Measurements from ENCODE around the gene CYB5RL. TPM values are rescaled to one million over a fixed set of nuclear protein-coding genes. Genes with fewer than 3 reads are reported as not detected.

CYB5RL gene, protein sequence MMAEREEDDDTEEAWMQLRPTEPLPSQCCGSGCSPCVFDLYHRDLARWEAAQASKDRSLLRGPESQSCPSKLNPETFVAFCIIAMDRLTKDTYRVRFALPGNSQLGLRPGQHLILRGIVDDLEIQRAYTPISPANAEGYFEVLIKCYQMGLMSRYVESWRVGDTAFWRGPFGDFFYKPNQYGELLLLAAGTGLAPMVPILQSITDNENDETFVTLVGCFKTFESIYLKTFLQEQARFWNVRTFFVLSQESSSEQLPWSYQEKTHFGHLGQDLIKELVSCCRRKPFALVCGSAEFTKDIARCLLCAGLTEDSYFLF
- 1 to 10 TPM; 2.2 to 4.1 (median 3.0) TPM for total RNA-seq

DNA sequence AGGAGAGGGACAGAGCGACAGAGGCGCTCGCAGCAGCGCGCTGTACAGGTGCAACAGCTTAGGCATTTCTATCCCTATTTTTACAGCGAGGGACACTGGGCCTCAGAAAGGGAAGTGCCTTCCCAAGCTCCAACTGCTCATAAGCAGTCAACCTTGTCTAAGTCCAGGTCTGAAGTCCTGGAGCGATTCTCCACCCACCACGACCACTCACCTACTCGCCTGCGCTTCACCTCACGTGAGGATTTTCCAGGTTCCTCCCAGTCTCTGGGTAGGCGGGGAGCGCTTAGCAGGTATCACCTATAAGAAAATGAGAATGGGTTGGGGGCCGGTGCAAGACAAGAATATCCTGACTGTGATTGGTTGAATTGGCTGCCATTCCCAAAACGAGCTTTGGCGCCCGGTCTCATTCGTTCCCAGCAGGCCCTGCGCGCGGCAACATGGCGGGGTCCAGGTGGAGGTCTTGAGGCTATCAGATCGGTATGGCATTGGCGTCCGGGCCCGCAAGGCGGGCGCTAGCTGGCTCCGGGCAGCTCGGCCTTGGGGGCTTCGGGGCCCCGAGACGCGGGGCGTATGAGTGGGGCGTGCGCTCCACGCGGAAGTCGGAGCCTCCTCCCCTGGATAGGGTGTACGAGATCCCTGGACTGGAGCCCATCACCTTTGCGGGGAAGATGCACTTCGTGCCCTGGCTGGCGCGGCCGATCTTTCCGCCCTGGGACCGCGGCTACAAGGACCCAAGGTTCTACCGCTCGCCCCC lies at the start of gene CYB5RL, which contains the start of gene MRPL37:
Gene CYB5RL, minus strand, starts transcription at position 266 of the 754 bp plus-strand sequence. CDS start 4,414 bp downstream, outside the sequence.
Gene MRPL37, plus strand, starts transcription at position 403 of the 754 bp plus-strand sequence. Its CDS starts 77 bp downstream, at position 480.
- Histone ChIP-seq H3K27me3 (no peaks in the 10 kb centered on the region), H3K27ac (peak within 1 kb of the TSS; percentile 1 to 90 (median 80)), H3K36me3 (peaks cover 0 to 32% of the 10 kb centered on the region in 2 donors), H3K4me3 (peak within 1 kb of the TSS; percentile 80 to 83), H3K9me3 (no peaks in the 10 kb centered on the region), H3K4me1 (peaks cover 0 to 42% (median 17%) of the 10 kb centered on the region in 3 donors)
- peak; percentile 99 for ATAC-seq
- TF ChIP-seq POLR2AphosphoS5 (IDR thresholded peaks at IDR 0.05) (peak; percentile 71), EP300 (IDR thresholded peaks at IDR 0.05) (no peak), POLR2A (IDR thresholded peaks at IDR 0.05) (peak; percentile 23 to 42)
- TF ChIP-seq, protein P1, sequence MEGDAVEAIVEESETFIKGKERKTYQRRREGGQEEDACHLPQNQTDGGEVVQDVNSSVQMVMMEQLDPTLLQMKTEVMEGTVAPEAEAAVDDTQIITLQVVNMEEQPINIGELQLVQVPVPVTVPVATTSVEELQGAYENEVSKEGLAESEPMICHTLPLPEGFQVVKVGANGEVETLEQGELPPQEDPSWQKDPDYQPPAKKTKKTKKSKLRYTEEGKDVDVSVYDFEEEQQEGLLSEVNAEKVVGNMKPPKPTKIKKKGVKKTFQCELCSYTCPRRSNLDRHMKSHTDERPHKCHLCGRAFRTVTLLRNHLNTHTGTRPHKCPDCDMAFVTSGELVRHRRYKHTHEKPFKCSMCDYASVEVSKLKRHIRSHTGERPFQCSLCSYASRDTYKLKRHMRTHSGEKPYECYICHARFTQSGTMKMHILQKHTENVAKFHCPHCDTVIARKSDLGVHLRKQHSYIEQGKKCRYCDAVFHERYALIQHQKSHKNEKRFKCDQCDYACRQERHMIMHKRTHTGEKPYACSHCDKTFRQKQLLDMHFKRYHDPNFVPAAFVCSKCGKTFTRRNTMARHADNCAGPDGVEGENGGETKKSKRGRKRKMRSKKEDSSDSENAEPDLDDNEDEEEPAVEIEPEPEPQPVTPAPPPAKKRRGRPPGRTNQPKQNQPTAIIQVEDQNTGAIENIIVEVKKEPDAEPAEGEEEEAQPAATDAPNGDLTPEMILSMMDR (IDR thresholded peaks at IDR 0.05) = peak in 1 of 4 experiments; percentile 7
- WGBS, 2 donors (ENCODE audit: low coverage in 1 of 2) = 0 to 3% methylated on average over 9 to 13 of the region's 51 CpGs

DNA sequence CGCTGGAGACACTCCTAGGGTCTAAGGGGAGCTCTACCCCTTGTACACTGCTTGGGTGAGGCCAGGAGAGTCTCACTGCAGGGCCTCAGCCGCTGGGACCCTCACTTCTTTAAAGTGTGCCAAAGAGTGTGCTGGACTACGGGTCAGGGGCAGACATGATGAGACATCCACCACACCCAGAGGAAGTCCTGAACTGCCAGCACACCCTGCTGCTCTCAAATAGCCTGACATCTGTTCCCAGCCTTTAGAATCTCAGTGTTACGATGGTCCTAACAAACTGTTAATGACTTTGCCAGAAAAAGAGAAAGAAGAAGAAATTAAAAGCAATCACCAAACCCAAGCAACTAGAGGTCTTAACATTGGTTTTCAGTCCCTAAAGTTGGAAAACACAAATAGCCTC lies 49.1 kb upstream of the CYB5RL start:
- TF ChIP-seq, protein P1 (IDR thresholded peaks at IDR 0.05) = no peak

DNA sequence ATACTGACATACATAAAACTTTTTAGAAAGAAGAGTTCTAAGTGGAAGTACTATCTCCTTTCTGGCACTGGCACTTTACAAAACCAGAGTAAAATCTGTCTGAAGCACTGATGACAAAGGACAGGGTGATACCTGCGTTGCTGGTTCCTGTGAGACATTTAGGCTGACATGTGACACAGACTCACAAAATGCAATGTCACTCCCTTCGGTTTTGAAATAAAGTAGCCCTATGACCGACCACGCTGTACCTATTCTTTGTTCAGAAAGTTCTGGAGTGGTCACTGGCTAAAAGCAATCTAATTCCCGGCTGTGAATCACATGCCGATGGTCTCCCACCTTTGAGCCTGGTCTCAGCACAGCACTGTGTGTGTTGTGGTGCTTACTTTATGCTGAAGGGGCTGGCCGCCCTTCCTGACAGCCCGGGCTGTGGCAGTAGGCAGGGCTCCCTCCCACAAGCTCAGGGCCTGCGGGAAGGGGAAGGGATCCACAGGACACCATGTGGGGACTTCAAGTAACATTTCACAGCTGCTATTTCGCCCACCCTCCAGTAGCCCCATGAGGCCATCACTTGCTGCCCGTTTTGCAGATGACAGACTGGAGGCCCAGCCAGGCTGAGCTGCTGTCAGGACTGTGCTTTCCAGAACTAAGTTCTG lies 48.2 kb upstream of the CYB5RL start:
- peaks cover 0 to 46% (median 6%) of the 10 kb centered on the region in 3 donors for H3K4me1 ChIP-seq
- H3K9me3 ChIP-seq = no peaks in the 10 kb centered on the region
- no peak overlapping the region for H3K27ac ChIP-seq
- TF ChIP-seq POLR2AphosphoS5 (IDR thresholded peaks at IDR 0.05) = no peak
- no peak for TF ChIP-seq EP300 (IDR thresholded peaks at IDR 0.05)
- TF ChIP-seq, protein P1 (IDR thresholded peaks at IDR 0.05) = no peak
- TF ChIP-seq POLR2A (IDR thresholded peaks at IDR 0.05) = no peak
- WGBS, 2 donors (ENCODE audit: low coverage in 1 of 2) = 85 to 94% methylated on average over 6 to 9 of the region's 11 CpGs
- no peak for ATAC-seq
- H3K4me3 ChIP-seq = no peak overlapping the region
- H3K36me3 ChIP-seq = peaks cover 0 to 83% of the 10 kb centered on the region in 2 donors
- H3K27me3 ChIP-seq = no peaks in the 10 kb centered on the region

More for the DNA sequence above, 49.1 kb upstream of the CYB5RL start:
- H3K27me3 ChIP-seq = no peaks in the 10 kb centered on the region
- 71% methylated on average over 4 of the region's 4 CpGs; no CpG with 5 or more reads in 1 of the 2 donors for WGBS, 2 donors (ENCODE audit: low coverage in 1 of 2)
- no peak for ATAC-seq
- H3K4me1 ChIP-seq = peaks cover 0 to 47% (median 6%) of the 10 kb centered on the region in 3 donors
- no peaks in the 10 kb centered on the region for H3K9me3 ChIP-seq
- no peak overlapping the region for H3K4me3 ChIP-seq
- H3K36me3 ChIP-seq = peaks cover 0 to 73% of the 10 kb centered on the region in 2 donors
- H3K27ac ChIP-seq = peak overlapping the region in 1 of 4 donors; percentile 24

DNA sequence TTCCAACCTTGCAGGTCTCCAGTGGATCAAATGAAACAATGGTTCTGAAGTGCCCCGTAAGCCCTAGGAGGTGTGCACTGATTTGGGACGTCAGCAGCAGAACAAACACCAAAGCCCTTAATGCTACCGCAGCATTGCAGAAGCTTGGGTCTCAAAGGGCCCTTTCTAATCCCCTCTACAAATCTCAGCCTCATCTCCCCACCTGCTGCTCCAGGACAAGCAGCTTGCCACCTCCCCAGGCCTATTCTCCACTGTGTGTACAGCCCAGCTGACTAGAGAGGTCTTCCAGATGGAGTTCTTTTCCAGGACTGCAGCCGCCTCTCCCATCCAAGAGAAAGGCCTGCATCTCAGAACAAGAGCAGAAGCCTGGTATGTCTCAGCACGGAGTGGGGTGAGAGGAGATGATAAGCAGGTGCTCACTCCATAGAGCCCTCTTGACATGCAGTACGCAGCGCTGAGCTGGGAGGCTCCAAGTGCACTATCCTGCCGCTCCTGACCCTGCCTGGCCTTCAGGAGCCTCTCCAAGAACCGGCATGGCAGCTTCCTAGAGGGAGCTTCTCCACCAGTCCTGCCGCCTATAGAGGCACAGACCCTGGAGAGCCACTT lies 46.4 kb upstream of the CYB5RL start:
- WGBS, 2 donors (ENCODE audit: low coverage in 1 of 2) = 53 to 87% methylated on average over 3 to 6 of the region's 10 CpGs
- Histone ChIP-seq H3K27me3 (no peaks in the 10 kb centered on the region), H3K4me1 (peaks cover 0 to 46% (median 6%) of the 10 kb centered on the region in 3 donors), H3K36me3 (peaks cover 0 to 88% of the 10 kb centered on the region in 2 donors), H3K9me3 (no peaks in the 10 kb centered on the region), H3K4me3 (no peak overlapping the region), H3K27ac (no peak overlapping the region)
- TF ChIP-seq POLR2A (IDR thresholded peaks at IDR 0.05) = no peak
- TF ChIP-seq, protein P1 (IDR thresholded peaks at IDR 0.05) = no peak
- TF ChIP-seq EP300 (IDR thresholded peaks at IDR 0.05) = no peak
- TF ChIP-seq POLR2AphosphoS5 (IDR thresholded peaks at IDR 0.05) = no peak
- no peak for ATAC-seq
